Measurements from ENCODE around the gene MYO15A. TPM values are rescaled to one million over a fixed set of nuclear protein-coding genes. Genes with fewer than 3 reads are reported as not detected.

The MYO15A gene
- total and polyA plus RNA-seq, 2 of the 4 experiments (the other 2 are of a cell fraction) = 0.18 to 1.1 TPM

DNA sequence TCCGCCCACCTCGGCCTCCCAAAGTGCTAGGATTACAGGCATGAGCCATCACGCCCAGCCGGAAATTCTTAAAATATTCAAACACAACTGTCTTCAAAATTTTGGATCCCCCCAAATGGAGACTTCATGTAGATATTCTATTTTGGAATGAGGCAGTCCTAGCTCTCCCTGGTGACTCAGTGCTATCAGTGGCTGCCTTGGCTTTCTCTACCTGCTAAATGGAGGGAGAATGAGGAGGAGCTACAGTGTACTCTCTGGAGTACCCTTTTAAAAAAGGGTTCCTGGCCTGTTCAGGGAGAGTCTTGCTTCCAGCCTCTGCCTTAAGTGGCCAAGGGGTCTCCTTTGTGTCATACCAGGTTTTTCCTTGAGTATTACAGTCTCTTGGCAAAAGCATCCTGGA, 85.8 kb downstream of the MYO15A start:
- peaks cover 93% of the 10 kb centered on the region for H4K20me1 ChIP-seq (ENCODE audit: insufficient read depth, low read length)

More for the DNA sequence above, 85.8 kb downstream of the MYO15A start:
- Histone ChIP-seq H4K5ac (ENCODE audit: low read depth, low read length) (no peak overlapping the region), H2AK9ac (replicated peaks; ENCODE audit: low read depth, low read length, poor library complexity) (no peak overlapping the region), H3K9ac (ENCODE audit: low read depth, low read length) (no peak overlapping the region), H3K36me3 (ENCODE audit: control insufficient read depth, insufficient read depth, low read length) (peaks cover 55% of the 10 kb centered on the region), H3K23ac (ENCODE audit: low read depth, low read length) (no peak overlapping the region), H3K4me2 (ENCODE audit: low read depth, low read length) (no peak overlapping the region), H2BK120ac (ENCODE audit: low read depth, low read length) (no peak overlapping the region), H2BK20ac (ENCODE audit: low read depth, low read length) (no peak overlapping the region), H2BK15ac (ENCODE audit: low read depth, low read length) (no peak overlapping the region), H3K4me1 (ENCODE audit: control insufficient read depth, insufficient read depth, low read length) (peaks cover 24% of the 10 kb centered on the region), H4K91ac (ENCODE audit: insufficient read depth, low read depth, low read length) (no peak overlapping the region), H3K27me3 (ENCODE audit: control insufficient read depth, insufficient read depth, low read length) (no peaks in the 10 kb centered on the region), H3K4me3 (ENCODE audit: insufficient read depth, low read depth, low read length) (no peak overlapping the region), H2BK5ac (ENCODE audit: low read depth, low read length, poor library complexity, severe bottlenecking) (no peak overlapping the region), H3K18ac (ENCODE audit: low read depth, low read length) (no peak overlapping the region), H3K14ac (replicated peaks; ENCODE audit: low read depth, low read length) (no peak overlapping the region), H3K4ac (ENCODE audit: low read depth, low read length) (no peak overlapping the region), H2AK5ac (ENCODE audit: low read depth, low read length) (no peak overlapping the region), H3K9me1 (ENCODE audit: insufficient read depth, low read length) (peaks cover 36% of the 10 kb centered on the region), H3K27ac (ENCODE audit: insufficient read depth, low read length) (no peak overlapping the region), H4K8ac (ENCODE audit: low read depth in 2 of 2, low read length in 2 of 2) (no peak overlapping the region), H3K56ac (ENCODE audit: extremely low read depth, insufficient read depth, low read length) (no peak overlapping the region), H2AFZ (replicated peaks; ENCODE audit: low read length, poor library complexity) (no peak overlapping the region), H3K9me3 (ENCODE audit: control insufficient read depth, insufficient read depth, low read length) (no peaks in the 10 kb centered on the region), H3K79me1 (ENCODE audit: low read depth in 1 of 2, low read length in 2 of 2) (peaks cover 42 to 88% of the 10 kb centered on the region in 2 experiments)
- dilution Hi-C loops (cut with HindIII; ENCODE audit: low sequenced_read_pairs, unreplicated experiment) (no loop called here), in situ Hi-C loops (cut with MboI; ENCODE audit: low sequenced_read_pairs) (no loop called here), intact Hi-C loops (cut with micrococcal nuclease) (no loop called here)
- ChIA-PET CTCF (no interaction called here), POLR2A (ENCODE audit: unreplicated experiment) (no interaction called here)
- no TSS peak for BruUV-seq (replicated peaks)
- ATAC-seq (ENCODE audit: low read depth) = no peak
- TF ChIP-seq SMC3 (IDR thresholded peaks at IDR 0.05; ENCODE audit: low read depth, low read length) = no peak
- no peak for TF ChIP-seq MXI1 (IDR thresholded peaks at IDR 0.05; ENCODE audit: borderline replicate concordance, low read depth, low read length)
- TF ChIP-seq, protein P1, sequence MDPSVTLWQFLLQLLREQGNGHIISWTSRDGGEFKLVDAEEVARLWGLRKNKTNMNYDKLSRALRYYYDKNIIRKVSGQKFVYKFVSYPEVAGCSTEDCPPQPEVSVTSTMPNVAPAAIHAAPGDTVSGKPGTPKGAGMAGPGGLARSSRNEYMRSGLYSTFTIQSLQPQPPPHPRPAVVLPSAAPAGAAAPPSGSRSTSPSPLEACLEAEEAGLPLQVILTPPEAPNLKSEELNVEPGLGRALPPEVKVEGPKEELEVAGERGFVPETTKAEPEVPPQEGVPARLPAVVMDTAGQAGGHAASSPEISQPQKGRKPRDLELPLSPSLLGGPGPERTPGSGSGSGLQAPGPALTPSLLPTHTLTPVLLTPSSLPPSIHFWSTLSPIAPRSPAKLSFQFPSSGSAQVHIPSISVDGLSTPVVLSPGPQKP (IDR thresholded peaks at IDR 0.05; ENCODE audit: borderline replicate concordance, low read depth, low read length) = no peak
- TF ChIP-seq POLR2A (IDR thresholded peaks at IDR 0.05; ENCODE audit: low read depth, low read length) = no peak
- no peak for TF ChIP-seq FOS (IDR thresholded peaks at IDR 0.05; ENCODE audit: low read depth, low read length)
- no peak for TF ChIP-seq MAFK (IDR thresholded peaks at IDR 0.05; ENCODE audit: low read depth, low read length)
- no peak for DNase-seq
- WGBS, 2 experiments (ENCODE audit: extremely low coverage in 2 of 2, insufficient read length in 1 of 2) = no CpG with 5 or more reads among the region's 4 CpGs
